Measurements from ENCODE around the gene SF3B2.
"Not testable (repeated sequence)": the region's sequence is repeated elsewhere in the genome, so short reads cannot be mapped to it uniquely, and the experiment has no call there.

Gene SF3B2

GRCh38 chr11:66107600-66108510 lies 55.7 kb downstream of the SF3B2 start:
- Histone ChIP-seq H3K4me3 (no peak overlapping the region), H3K4me1 (peaks cover 23 to 35% (median 28%) of the 10 kb centered on the region in 10 experiments), H3K27me3 (no peaks in the 10 kb centered on the region), H4K20me1 (peaks cover 10 to 87% (median 38%) of the 10 kb centered on the region in 11 experiments; a peak in 18 of 22 replicates), H3K4me2 (no peak overlapping the region), H3K9ac (no peak overlapping the region), H3K9me3 (replicated peaks in 1 of 11) (no peaks in the 10 kb centered on the region), H3K27ac (no peak overlapping the region), H3K36me3 (peaks cover 0 to 10% (median 8%) of the 10 kb centered on the region in 11 experiments; a peak in 6 of 22 replicates)
- no peak for TF ChIP-seq Cebpa-rat (IDR thresholded peaks at IDR 0.05)

GRCh38 chr11:66109294-66109693 lies 57.1 kb downstream of the SF3B2 start:
- Histone ChIP-seq H3K9me3 (replicated peaks in 1 of 11) (no peaks in the 10 kb centered on the region), H3K4me1 (peaks cover 38 to 49% (median 42%) of the 10 kb centered on the region in 10 experiments), H3K9ac (no peak overlapping the region), H3K4me2 (no peak overlapping the region), H3K27ac (no peak overlapping the region), H3K4me3 (no peak overlapping the region), H4K20me1 (peaks cover 10 to 97% (median 38%) of the 10 kb centered on the region in 11 experiments; a peak in 18 of 22 replicates), H3K36me3 (peaks cover 0 to 10% (median 5%) of the 10 kb centered on the region in 11 experiments; a peak in 6 of 22 replicates), H3K27me3 (no peaks in the 10 kb centered on the region)
- no peak for TF ChIP-seq Cebpa-rat (IDR thresholded peaks at IDR 0.05)

- Histone ChIP-seq H3K4me2 (peak overlapping the region in 8 of 11 experiments; percentile 11 to 84 (median 42); a peak in 10 of 22 replicates), H3K9ac (no peak overlapping the region), H3K27me3 (no peaks in the 10 kb centered on the region), H3K4me3 (no peak overlapping the region), H3K36me3 (peaks cover 0 to 7% (median 3%) of the 10 kb centered on the region in 11 experiments; a peak in 6 of 22 replicates), H3K9me3 (replicated peaks in 1 of 11) (no peaks in the 10 kb centered on the region), H3K27ac (no peak overlapping the region), H4K20me1 (peaks cover 12 to 96% (median 48%) of the 10 kb centered on the region in 11 experiments; a peak in 19 of 22 replicates), H3K4me1 (peaks cover 56 to 68% (median 60%) of the 10 kb centered on the region in 10 experiments)
- TF ChIP-seq Cebpa-rat (IDR thresholded peaks at IDR 0.05), result no peak
Measured at GRCh38 chr11:66111158-66111557, 59.0 kb downstream of the SF3B2 start.

- TF ChIP-seq Cebpa-rat (IDR thresholded peaks at IDR 0.05), result no peak
- Histone ChIP-seq H3K27me3 (no peaks in the 10 kb centered on the region), H3K9me3 (replicated peaks in 1 of 11) (no peaks in the 10 kb centered on the region), H3K4me1 (peaks cover 57 to 71% (median 68%) of the 10 kb centered on the region in 10 experiments), H3K4me2 (peak overlapping the region; percentile 42 to 88 (median 71)), H4K20me1 (peaks cover 12 to 99% (median 53%) of the 10 kb centered on the region in 11 experiments; a peak in 19 of 22 replicates), H3K27ac (peak overlapping the region in 2 of 11 experiments; percentile 30 to 41; a peak in 3 of 22 replicates), H3K9ac (no peak overlapping the region), H3K36me3 (no peaks in the 10 kb centered on the region; a peak in 3 of 22 replicates), H3K4me3 (no peak overlapping the region)
Measured at GRCh38 chr11:66112041-66112491, 59.9 kb downstream of the SF3B2 start.

GRCh38 chr11:66112601-66113499 lies 60.7 kb downstream of the SF3B2 start:
- no peak for TF ChIP-seq Cebpa-rat (IDR thresholded peaks at IDR 0.05)
- H3K9ac ChIP-seq, result no peak overlapping the region
- H3K4me3 ChIP-seq, result no peak overlapping the region
- H3K27me3 ChIP-seq, result no peaks in the 10 kb centered on the region
- peaks cover 55 to 74% (median 70%) of the 10 kb centered on the region in 10 experiments for H3K4me1 ChIP-seq
- no peaks in the 10 kb centered on the region for H3K36me3 ChIP-seq
- peaks cover 12 to 100% (median 58%) of the 10 kb centered on the region in 11 experiments; a peak in 19 of 22 replicates for H4K20me1 ChIP-seq
- H3K9me3 ChIP-seq (replicated peaks in 1 of 11), result no peaks in the 10 kb centered on the region
- peak overlapping the region in 8 of 11 experiments; percentile 7 to 62 (median 26); a peak in 11 of 22 replicates for H3K27ac ChIP-seq
- peak overlapping the region; percentile 42 to 88 (median 71) for H3K4me2 ChIP-seq

GRCh38 chr11:66114957-66115356 lies 62.8 kb downstream of the SF3B2 start:
- peaks cover 55 to 77% (median 70%) of the 10 kb centered on the region in 10 experiments for H3K4me1 ChIP-seq
- not testable (repeated sequence) for H3K27ac ChIP-seq; H3K9me3 ChIP-seq (replicated peaks in 1 of 11); H3K27me3 ChIP-seq; H3K36me3 ChIP-seq
- peak overlapping the region in 4 of 11 experiments; percentile 14 to 48 (median 34); a peak in 5 of 22 replicates for H3K9ac ChIP-seq
- H3K4me2 ChIP-seq, result peak overlapping the region; percentile 42 to 84 (median 77)
- H4K20me1 ChIP-seq, result peaks cover 12 to 100% (median 43%) of the 10 kb centered on the region in 11 experiments; a peak in 17 of 22 replicates
- 0 out of 20 replicates have a peak overlapping the region, but pooled peaks of 1 of the 10 experiments have one; percentile 3 for H3K4me3 ChIP-seq

GRCh38 chr11:66115638-66116301 lies 63.6 kb downstream of the SF3B2 start:
- H3K4me1 ChIP-seq, result peaks cover 55 to 71% (median 65%) of the 10 kb centered on the region in 10 experiments
- H3K4me3 ChIP-seq, result peak overlapping the region in 1 of 10 experiments; percentile 3; a peak in 2 of 20 replicates
- H3K27me3 ChIP-seq, result no peaks in the 10 kb centered on the region
- no peaks in the 10 kb centered on the region for H3K9me3 ChIP-seq (replicated peaks in 1 of 11)
- no peaks in the 10 kb centered on the region for H3K36me3 ChIP-seq
- H4K20me1 ChIP-seq, result peaks cover 12 to 99% (median 35%) of the 10 kb centered on the region in 11 experiments; a peak in 17 of 22 replicates
- H3K4me2 ChIP-seq, result peak overlapping the region; percentile 42 to 84 (median 77)
- peak overlapping the region in 6 of 11 experiments; percentile 7 to 48 (median 28); a peak in 9 of 22 replicates for H3K9ac ChIP-seq
- peak overlapping the region in 2 of 11 experiments; percentile 12 to 17; a peak in 1 of 22 replicates for H3K27ac ChIP-seq
- no peak for TF ChIP-seq Cebpa-rat (IDR thresholded peaks at IDR 0.05)

Data from BLaER1 treated with 17β-estradiol and CSF1 and Interleukin-3, amounts not matched to agents 10 nM and 100 nM (cell line).